ENCODE measurements around the gene RAB3C.

- TF ChIP-seq POLR2A (IDR thresholded peaks at IDR 0.05), result no peak
- TF ChIP-seq CTCF (IDR thresholded peaks at IDR 0.05 in 8 of 11, conservative IDR thresholded peaks at IDR 0.05 in 3 of 11), result no peak
These were observed 148.8 kb downstream of the RAB3C start for GRCh38 chr5:58731641-58732040.

Data from spleen (tissue), 7 donors.